Immature natural killer cell (primary cell): Measurements from ENCODE around the gene PHLDB2. TPM values are rescaled to one million over a fixed set of nuclear protein-coding genes. Genes with fewer than 3 reads are reported as not detected.

Source experiments
- DNase-seq, 3 donors: peaks; one replicate each; pipeline ENCODE4 v3.0.0; 2022; ENCODE audit warnings: mixed read lengths in 1 of 3
- H3K27ac Mint-ChIP-seq, 6 donors: one replicate each; pipeline ENCODE4 v1.8.0; 2020; ENCODE audit warnings: mixed read lengths in 6 of 6, mild to moderate bottlenecking in 5 of 6, inconsistent platforms in 4 of 6, moderate library complexity in 3 of 6
- H3K27me3 Mint-ChIP-seq, 3 donors: one replicate each; pipeline ENCODE4 v1.8.0; 2020 to 2021; ENCODE audit warnings: low read depth in 3 of 3, mild to moderate bottlenecking in 3 of 3, mixed read lengths in 3 of 3, moderate library complexity in 3 of 3, inconsistent platforms in 1 of 3
- H3K36me3 Mint-ChIP-seq, 3 donors: one replicate each; pipeline ENCODE4 v1.8.0; 2020; ENCODE audit warnings: mixed read lengths in 3 of 3, inconsistent platforms in 2 of 3, mild to moderate bottlenecking in 2 of 3
- H3K4me1 Mint-ChIP-seq, 2 donors: one replicate each; pipeline ENCODE4 v1.8.0; 2020; ENCODE audit warnings: inconsistent platforms in 2 of 2, mild to moderate bottlenecking in 2 of 2, mixed read lengths in 2 of 2, moderate library complexity in 1 of 2
- H3K4me3 Mint-ChIP-seq, 5 donors: one replicate each; pipeline ENCODE4 v1.8.0; 2020; ENCODE audit warnings: mild to moderate bottlenecking in 5 of 5, mixed read lengths in 5 of 5, inconsistent platforms in 3 of 5, moderate library complexity in 3 of 5
- H3K9me3 Mint-ChIP-seq, 6 donors: one replicate each; pipeline ENCODE4 v1.8.0; 2020; ENCODE audit warnings: mild to moderate bottlenecking in 6 of 6, mixed read lengths in 6 of 6, inconsistent platforms in 4 of 6, moderate library complexity in 3 of 6
- polyA plus RNA-seq, 3 donors: library from polyadenylated mRNA; unstranded; fragments of 300-500 nt; fragmentation: Illumina TruSeq; gene quantifications; one replicate each; pipeline ENCODE4 v1.2.3, GENCODE V29; 2021

Gene PHLDB2
- polyA plus RNA-seq, 3 donors from 2014 or later: 8.2 to 24.8 (median 11.2) TPM

GRCh38 chr3:111904376-111905241 lies 45.5 kb downstream of the PHLDB2 start:
- DNase-seq: no peak
- Mint-ChIP-seq H3K4me1 (peaks cover 17 to 30% of the 10 kb centered on the region in 2 donors), H3K4me3 (no peak overlapping the region), H3K36me3 (peaks cover 4 to 12% (median 5%) of the 10 kb centered on the region in 3 donors), H3K9me3 (no peaks in the 10 kb centered on the region), H3K27ac (peak overlapping the region in 2 of 6 donors; percentile 64 to 77), H3K27me3 (no peaks in the 10 kb centered on the region)

- Mint-ChIP-seq H3K9me3 (no peaks in the 10 kb centered on the region), H3K36me3 (peaks cover 4 to 9% (median 5%) of the 10 kb centered on the region in 3 donors), H3K4me3 (no peak overlapping the region), H3K27ac (no peak overlapping the region), H3K4me1 (peaks cover 20 to 33% of the 10 kb centered on the region in 2 donors), H3K27me3 (no peaks in the 10 kb centered on the region)
- DNase-seq: no peak
Observed at GRCh38 chr3:111906656-111907055, 47.6 kb downstream of the PHLDB2 start.

DNA sequence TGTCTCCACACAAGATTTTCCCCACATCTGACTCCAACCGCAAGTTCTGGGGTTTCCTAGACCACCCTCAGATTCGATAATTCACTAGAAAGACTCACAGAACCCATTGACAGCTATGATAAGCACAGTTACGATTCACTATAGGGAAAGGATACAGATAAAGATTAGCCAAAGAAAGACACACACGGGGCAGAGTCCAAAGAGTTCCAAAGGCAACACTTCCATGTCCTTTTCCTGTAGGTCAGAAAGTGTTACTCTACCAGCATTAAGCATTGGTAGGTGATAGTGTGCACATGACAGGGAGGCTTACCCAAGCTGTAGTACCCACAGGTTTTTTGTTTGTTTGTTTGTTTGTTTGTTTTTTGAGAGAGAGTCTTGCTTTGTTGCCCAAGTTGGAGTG lies 48.1 kb downstream of the PHLDB2 start:
- no peak overlapping the region for H3K27ac Mint-ChIP-seq
- no peak for DNase-seq
- H3K4me3 Mint-ChIP-seq: no peak overlapping the region
- peaks cover 4 to 9% (median 5%) of the 10 kb centered on the region in 3 donors for H3K36me3 Mint-ChIP-seq
- H3K27me3 Mint-ChIP-seq: no peaks in the 10 kb centered on the region
- peaks cover 20 to 29% of the 10 kb centered on the region in 2 donors for H3K4me1 Mint-ChIP-seq
- no peaks in the 10 kb centered on the region for H3K9me3 Mint-ChIP-seq

DNA sequence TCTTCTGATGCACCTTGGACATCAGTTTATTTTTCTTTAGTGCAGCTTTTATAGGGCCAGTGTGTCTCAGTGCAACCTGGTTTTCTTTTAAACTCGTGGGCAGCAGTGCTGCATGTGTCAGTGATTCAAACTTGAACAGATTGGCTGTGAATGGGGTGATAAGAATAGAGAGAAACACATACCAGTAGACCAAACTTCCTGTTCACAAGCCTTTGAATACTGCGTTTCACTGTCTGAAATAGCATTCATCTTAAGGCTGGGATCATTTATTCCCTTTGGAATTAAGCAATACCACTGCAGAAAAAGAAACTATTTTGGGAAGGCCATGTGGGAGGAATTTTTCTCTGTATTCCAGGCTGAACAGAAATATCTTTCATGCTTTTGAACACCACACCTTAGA lies 51.7 kb downstream of the PHLDB2 start:
- H3K4me1 Mint-ChIP-seq: peaks cover 12 to 20% of the 10 kb centered on the region in 2 donors
- H3K27me3 Mint-ChIP-seq: no peaks in the 10 kb centered on the region
- no peak overlapping the region for H3K4me3 Mint-ChIP-seq
- peaks cover 4 to 22% (median 10%) of the 10 kb centered on the region in 3 donors for H3K36me3 Mint-ChIP-seq
- no peaks in the 10 kb centered on the region for H3K9me3 Mint-ChIP-seq
- DNase-seq: no peak
- peak overlapping the region in 1 of 6 donors; percentile 51 for H3K27ac Mint-ChIP-seq

DNA sequence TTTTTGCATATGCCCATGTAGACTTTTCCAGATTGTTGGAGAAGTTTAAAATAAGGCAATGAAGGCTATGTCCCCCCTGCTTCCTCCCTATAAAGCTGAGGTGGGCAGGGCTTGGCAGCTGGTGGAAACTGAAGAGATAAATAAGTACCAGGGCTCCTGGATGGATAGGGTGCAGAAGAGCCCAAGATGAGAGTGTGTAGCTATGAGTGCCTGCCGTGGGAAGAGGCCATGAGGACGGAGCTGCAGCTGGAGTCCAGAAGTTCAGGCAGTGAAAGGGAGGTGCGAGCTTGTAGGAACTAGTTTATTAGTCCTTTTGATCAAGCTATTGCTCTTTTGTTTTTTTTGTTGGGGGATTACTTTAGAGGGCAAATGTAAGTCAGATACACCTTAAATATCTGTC lies 52.4 kb downstream of the PHLDB2 start:
- Mint-ChIP-seq H3K36me3 (peaks cover 9 to 28% (median 15%) of the 10 kb centered on the region in 3 donors), H3K9me3 (no peaks in the 10 kb centered on the region), H3K27me3 (no peaks in the 10 kb centered on the region), H3K4me3 (no peak overlapping the region), H3K4me1 (peaks cover 12 to 15% of the 10 kb centered on the region in 2 donors), H3K27ac (peak overlapping the region in 3 of 6 donors; percentile 8 to 51 (median 41))
- no peak for DNase-seq

- no peak for DNase-seq
- Mint-ChIP-seq H3K4me3 (no peak overlapping the region), H3K27ac (no peak overlapping the region), H3K36me3 (peaks cover 14 to 32% (median 20%) of the 10 kb centered on the region in 3 donors), H3K4me1 (peaks cover 12 to 14% of the 10 kb centered on the region in 2 donors), H3K27me3 (no peaks in the 10 kb centered on the region), H3K9me3 (no peaks in the 10 kb centered on the region)
Observed at GRCh38 chr3:111913163-111913763, 54.2 kb downstream of the PHLDB2 start.

- Mint-ChIP-seq H3K4me1 (peaks cover 2 to 4% of the 10 kb centered on the region in 2 donors), H3K36me3 (peaks cover 30 to 53% (median 38%) of the 10 kb centered on the region in 3 donors), H3K27ac (peak overlapping the region in 1 of 6 donors; percentile 3), H3K9me3 (no peaks in the 10 kb centered on the region), H3K4me3 (no peak overlapping the region), H3K27me3 (no peaks in the 10 kb centered on the region)
- DNase-seq: no peak
Observed at GRCh38 chr3:111915905-111916304, 56.8 kb downstream of the PHLDB2 start.

- H3K4me3 Mint-ChIP-seq: no peak overlapping the region
- peaks cover 33 to 61% (median 44%) of the 10 kb centered on the region in 3 donors for H3K36me3 Mint-ChIP-seq
- H3K4me1 Mint-ChIP-seq: no peaks in the 10 kb centered on the region
- no peaks in the 10 kb centered on the region for H3K9me3 Mint-ChIP-seq
- no peaks in the 10 kb centered on the region for H3K27me3 Mint-ChIP-seq
- no peak for DNase-seq
- H3K27ac Mint-ChIP-seq: no peak overlapping the region
Observed at GRCh38 chr3:111917300-111917699, 58.2 kb downstream of the PHLDB2 start.

DNA sequence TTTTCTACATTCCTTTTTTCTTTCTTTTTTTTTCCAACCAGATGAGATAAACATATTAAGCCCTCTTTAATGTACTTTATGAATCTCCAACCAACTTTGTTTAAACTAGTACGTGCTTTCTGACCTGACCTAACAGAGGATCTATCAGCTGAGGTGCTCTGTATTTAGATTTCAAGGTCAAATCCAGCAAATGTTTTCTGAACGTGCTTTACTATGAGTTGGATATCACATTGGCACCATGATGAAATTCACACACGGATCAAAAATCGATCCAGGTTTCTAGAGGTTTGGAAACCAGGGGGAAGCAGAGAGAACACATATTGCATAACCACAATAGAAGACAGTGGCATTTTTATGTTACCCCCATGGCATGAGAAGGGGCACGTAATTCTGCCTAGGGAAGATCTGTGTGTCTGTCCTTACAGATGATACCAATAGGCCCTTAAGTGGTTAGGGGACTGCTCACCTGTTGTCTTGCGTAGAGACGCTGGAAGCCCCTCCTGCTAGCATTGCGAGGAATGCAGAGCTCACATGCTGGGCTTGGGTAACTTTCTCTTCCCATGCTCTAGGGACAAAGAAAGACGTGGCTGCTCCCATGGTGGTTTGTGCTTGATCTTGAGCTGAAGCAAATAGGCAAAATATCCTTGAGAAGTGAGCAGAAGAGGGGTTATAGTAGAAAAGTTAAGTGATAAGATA lies 60.5 kb downstream of the PHLDB2 start:
- H3K4me1 Mint-ChIP-seq: no peaks in the 10 kb centered on the region

GRCh38 chr3:111921181-111921580 lies 62.1 kb downstream of the PHLDB2 start:
- H3K4me1 Mint-ChIP-seq: no peaks in the 10 kb centered on the region
- peaks cover 50 to 67% (median 58%) of the 10 kb centered on the region in 3 donors for H3K36me3 Mint-ChIP-seq
- no peaks in the 10 kb centered on the region for H3K27me3 Mint-ChIP-seq
- DNase-seq: no peak
- H3K4me3 Mint-ChIP-seq: no peak overlapping the region
- no peak overlapping the region for H3K27ac Mint-ChIP-seq
- H3K9me3 Mint-ChIP-seq: no peaks in the 10 kb centered on the region

More for the DNA sequence above, 60.5 kb downstream of the PHLDB2 start:
- no peaks in the 10 kb centered on the region for H3K27me3 Mint-ChIP-seq
- DNase-seq: no peak
- peaks cover 50 to 72% (median 56%) of the 10 kb centered on the region in 3 donors for H3K36me3 Mint-ChIP-seq
- no peaks in the 10 kb centered on the region for H3K9me3 Mint-ChIP-seq
- H3K4me3 Mint-ChIP-seq: no peak overlapping the region
- H3K27ac Mint-ChIP-seq: no peak overlapping the region

DNA sequence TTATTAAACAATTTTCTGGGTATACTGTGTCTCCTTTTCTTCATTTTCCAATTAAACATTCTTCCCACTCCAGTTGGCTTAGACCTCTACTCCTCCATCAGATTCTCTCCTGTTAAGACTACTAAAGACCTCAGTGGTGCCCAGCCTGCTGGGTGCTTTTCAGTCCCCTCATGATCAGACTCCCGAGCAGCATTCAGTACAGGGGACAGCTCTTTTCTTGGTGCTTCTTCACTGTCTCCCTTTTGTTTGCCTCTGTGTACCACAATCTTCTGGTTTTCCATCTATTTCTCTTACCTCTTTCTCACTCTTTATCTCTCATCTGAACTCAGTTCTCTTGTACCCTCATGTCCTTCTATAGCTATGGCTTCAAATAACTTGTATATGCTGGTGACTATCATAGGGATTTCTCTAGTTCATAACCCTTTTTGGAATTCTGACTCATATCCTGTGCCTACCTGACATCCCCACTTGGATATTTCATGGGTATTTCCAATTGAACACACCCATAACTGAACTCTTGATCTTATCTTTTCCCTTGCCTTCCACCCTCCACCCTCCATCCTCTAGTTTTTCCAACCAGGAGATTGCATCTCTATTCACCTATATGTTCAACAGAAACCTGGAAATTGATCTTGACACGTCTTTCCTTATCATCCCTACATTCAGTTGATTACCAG lies 64.2 kb downstream of the PHLDB2 start:
- Mint-ChIP-seq H3K9me3 (no peaks in the 10 kb centered on the region), H3K27me3 (no peaks in the 10 kb centered on the region), H3K4me1 (no peaks in the 10 kb centered on the region), H3K36me3 (peaks cover 44 to 64% (median 48%) of the 10 kb centered on the region in 3 donors), H3K4me3 (no peak overlapping the region), H3K27ac (no peak overlapping the region)
- DNase-seq: no peak

- H3K9me3 Mint-ChIP-seq: no peaks in the 10 kb centered on the region
- H3K27ac Mint-ChIP-seq: peak overlapping the region in 1 of 6 donors; percentile 8
- no peaks in the 10 kb centered on the region for H3K27me3 Mint-ChIP-seq
- H3K4me1 Mint-ChIP-seq: no peaks in the 10 kb centered on the region
- H3K36me3 Mint-ChIP-seq: peaks cover 44 to 62% (median 45%) of the 10 kb centered on the region in 3 donors
- DNase-seq: no peak
- H3K4me3 Mint-ChIP-seq: no peak overlapping the region
Observed at GRCh38 chr3:111923806-111924205, 64.7 kb downstream of the PHLDB2 start.

GRCh38 chr3:111924283-111924682 lies 65.2 kb downstream of the PHLDB2 start:
- Mint-ChIP-seq H3K4me3 (no peak overlapping the region), H3K27me3 (no peaks in the 10 kb centered on the region), H3K9me3 (no peaks in the 10 kb centered on the region), H3K27ac (no peak overlapping the region), H3K36me3 (peaks cover 39 to 57% (median 40%) of the 10 kb centered on the region in 3 donors), H3K4me1 (no peaks in the 10 kb centered on the region)
- no peak for DNase-seq
